Ectodermal cell (in vitro differentiated cells): ENCODE results near the gene CLHC1.
"Not testable (repeated sequence)": the region's sequence is repeated elsewhere in the genome, so short reads cannot be mapped to it uniquely, and the experiment has no call there.

Experiments used
- H3K27ac ChIP-seq: 2 replicates; pipeline ENCODE4 v1.7.0; 2013; ENCODE audit warnings: mild to moderate bottlenecking, low read depth, low read length; ENCODE audit not compliant: insufficient read depth, poor library complexity, severe bottlenecking
- H3K27me3 ChIP-seq: 2 replicates; pipeline ENCODE4 v1.7.0; 2013; ENCODE audit warnings: mild to moderate bottlenecking, low read length; ENCODE audit not compliant: insufficient read depth, control insufficient read depth, poor library complexity, severe bottlenecking
- H3K36me3 ChIP-seq: one replicate; pipeline ENCODE4 v1.7.0; 2013; ENCODE audit warnings: low read length; ENCODE audit not compliant: control insufficient read depth, insufficient read depth
- H3K4me1 ChIP-seq: one replicate; pipeline ENCODE4 v1.7.0; 2013; ENCODE audit warnings: low read length; ENCODE audit not compliant: control insufficient read depth, insufficient read depth
- H3K4me3 ChIP-seq: 2 replicates; pipeline ENCODE4 v1.7.0; 2013; ENCODE audit warnings: low read depth, low read length, control low read depth; ENCODE audit not compliant: insufficient read depth
- H3K9me3 ChIP-seq: 2 replicates; pipeline ENCODE4 v1.7.0; 2013; ENCODE audit warnings: mild to moderate bottlenecking, low read length, moderate library complexity; ENCODE audit not compliant: control insufficient read depth
- WGBS, 2 experiments: methylation state at CpG; one replicate each; pipeline ENCODE4 v1.1.7; 2013; ENCODE audit warnings: missing lambda C conversion rate in 2 of 2; 5-methylcytosine and 5-hydroxymethylcytosine counted together

CLHC1 gene

DNA sequence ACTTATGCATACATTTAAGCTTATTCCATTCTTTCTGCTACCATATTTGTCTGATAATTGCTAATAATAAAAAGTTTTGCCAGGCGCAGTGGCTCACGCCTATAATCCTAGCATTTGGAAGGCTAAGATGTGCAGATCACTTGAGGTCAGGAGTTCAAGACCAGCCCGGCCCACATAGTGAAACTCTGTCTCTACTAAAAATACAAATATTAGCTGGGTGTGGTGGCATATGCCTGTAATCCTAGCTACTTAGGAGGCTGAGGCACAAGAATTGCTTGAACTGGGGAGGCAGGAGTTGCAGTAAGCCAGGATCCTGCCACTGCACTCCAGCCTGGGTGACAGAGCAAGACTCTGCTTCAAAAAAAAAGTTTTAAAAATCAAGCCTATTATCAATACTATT, 27.5 kb upstream of the CLHC1 start:
- not testable (repeated sequence) for H3K4me3 ChIP-seq, H3K27me3 ChIP-seq, H3K4me1 ChIP-seq, H3K27ac ChIP-seq, H3K36me3 ChIP-seq, H3K9me3 ChIP-seq
- WGBS, 2 experiments, result 90 to 96% methylated on average over 3 of the region's 3 CpGs

DNA sequence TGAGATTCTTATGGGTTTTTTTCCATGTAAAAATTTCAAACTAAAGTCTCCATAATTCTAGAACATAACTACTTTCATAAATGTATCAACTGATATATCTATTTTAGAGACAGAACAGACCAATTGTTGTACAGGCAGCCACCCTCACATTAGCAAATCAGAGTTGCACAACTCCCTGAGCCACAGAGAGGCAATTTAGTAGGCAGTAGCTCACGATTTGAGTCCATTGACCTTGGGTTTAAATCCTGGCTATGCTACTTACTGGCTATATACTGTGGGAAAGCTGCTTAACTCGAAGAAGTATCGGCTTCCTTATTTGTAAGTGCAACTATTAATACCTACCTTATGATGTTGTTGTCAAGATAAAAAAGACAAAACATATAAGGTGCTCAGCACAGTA, 20.7 kb upstream of the CLHC1 start:
- H3K9me3 ChIP-seq, result no peaks in the 10 kb centered on the region
- no peak overlapping the region for H3K27ac ChIP-seq
- no peaks in the 10 kb centered on the region for H3K4me1 ChIP-seq
- WGBS, 2 experiments, result 91 to 100% methylated on average over 2 to 3 of the region's 3 CpGs
- no peaks in the 10 kb centered on the region for H3K36me3 ChIP-seq
- no peak overlapping the region for H3K4me3 ChIP-seq
- H3K27me3 ChIP-seq, result no peaks in the 10 kb centered on the region

DNA sequence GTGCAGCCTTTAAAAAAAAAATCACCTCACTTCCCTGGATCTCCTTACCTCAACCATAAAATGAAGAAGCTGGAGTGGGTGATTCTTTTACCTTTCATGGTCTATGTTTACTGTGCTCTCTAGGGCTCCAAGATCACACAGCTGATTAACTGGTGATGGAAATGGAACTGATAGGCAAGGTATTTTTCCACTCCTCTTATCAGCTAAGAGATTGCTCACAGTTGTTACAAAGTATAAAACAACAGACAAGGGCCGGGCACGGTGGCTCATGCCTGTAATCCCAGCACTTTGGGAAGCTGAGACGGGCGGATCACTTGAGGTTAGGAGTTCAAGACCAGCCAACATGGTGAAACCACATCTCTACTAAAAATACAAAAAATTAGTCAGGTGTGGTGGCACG, 14.9 kb upstream of the CLHC1 start:
- 95 to 96% methylated on average over 5 of the region's 5 CpGs for WGBS, 2 experiments
- no peak overlapping the region for H3K4me3 ChIP-seq
- peaks cover 11% of the 10 kb centered on the region for H3K36me3 ChIP-seq
- no peaks in the 10 kb centered on the region for H3K4me1 ChIP-seq
- no peaks in the 10 kb centered on the region for H3K27me3 ChIP-seq
- no peak overlapping the region for H3K27ac ChIP-seq
- H3K9me3 ChIP-seq, result no peaks in the 10 kb centered on the region

DNA sequence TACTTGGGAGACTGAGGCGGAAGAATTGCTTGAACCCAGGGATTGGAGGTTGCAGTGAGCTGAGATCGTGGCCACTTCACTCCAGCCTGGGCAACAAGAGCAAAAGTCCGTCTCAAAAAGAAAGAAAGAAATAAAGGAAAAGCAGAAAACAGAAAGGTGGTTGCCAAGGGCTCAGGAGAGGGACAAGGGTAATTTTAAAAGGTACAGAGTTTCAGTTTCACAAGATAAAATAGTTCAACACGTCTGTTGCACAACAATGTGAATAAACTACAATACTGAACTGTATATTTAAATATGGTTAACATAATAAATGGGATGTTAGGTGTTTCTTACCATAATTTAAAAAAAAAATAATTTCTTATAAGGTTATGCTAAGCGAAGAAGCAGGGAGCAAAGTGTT, 13.3 kb upstream of the CLHC1 start:
- Histone ChIP-seq H3K4me3 (no peak overlapping the region), H3K27me3 (no peaks in the 10 kb centered on the region), H3K4me1 (no peaks in the 10 kb centered on the region), H3K9me3 (no peaks in the 10 kb centered on the region), H3K27ac (no peak overlapping the region), H3K36me3 (peaks cover 11% of the 10 kb centered on the region)
- 89 to 95% methylated on average over 3 to 4 of the region's 5 CpGs for WGBS, 2 experiments

DNA sequence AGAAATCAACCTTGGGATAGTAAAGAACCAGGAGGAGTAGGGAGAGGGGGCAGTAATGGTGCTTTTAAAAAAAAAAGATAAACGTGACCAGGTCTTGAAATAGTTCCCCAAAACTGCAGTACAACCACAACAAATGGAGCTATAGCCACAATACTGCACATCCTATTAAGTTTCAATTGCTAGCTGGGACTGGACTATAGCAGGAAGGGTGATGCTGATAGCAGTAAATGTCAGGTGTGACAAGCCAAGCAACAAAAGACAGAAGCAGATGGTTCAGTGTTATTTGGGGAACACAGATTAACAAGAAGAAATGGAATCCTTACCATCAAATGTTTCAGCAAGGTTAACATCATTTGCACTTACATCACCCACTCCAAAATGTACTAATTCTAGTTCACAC, 10.5 kb upstream of the CLHC1 start:
- H3K27me3 ChIP-seq, result no peaks in the 10 kb centered on the region
- WGBS, 2 experiments, result 79% methylated on average over 1 of the region's 1 CpG; no CpG with 5 or more reads in 1 of the 2 experiments
- H3K36me3 ChIP-seq, result peaks cover 16% of the 10 kb centered on the region
- no peak overlapping the region for H3K27ac ChIP-seq
- H3K4me3 ChIP-seq, result no peak overlapping the region
- H3K9me3 ChIP-seq, result no peaks in the 10 kb centered on the region
- H3K4me1 ChIP-seq, result no peaks in the 10 kb centered on the region

DNA sequence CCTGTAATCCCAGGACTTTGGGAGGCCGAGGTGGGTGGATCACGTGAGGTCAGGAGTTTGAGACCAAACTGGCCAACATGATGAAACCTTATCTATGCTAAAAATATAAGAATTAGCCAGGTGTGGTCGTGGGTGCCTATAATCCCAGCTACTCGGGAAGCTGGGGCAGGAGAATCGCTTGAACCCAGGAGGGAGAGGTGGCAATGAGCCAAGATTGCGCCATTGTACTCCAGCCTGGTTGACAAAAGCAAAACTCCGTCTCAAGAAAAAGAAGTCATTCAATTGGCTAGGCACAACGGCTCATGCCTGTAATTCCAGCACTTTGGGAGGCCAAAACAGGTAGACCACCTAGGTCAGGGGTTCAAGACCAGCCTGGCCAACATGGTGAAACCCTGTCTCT, 9.5 kb upstream of the CLHC1 start:
- not testable (repeated sequence) for H3K9me3 ChIP-seq, H3K4me1 ChIP-seq, H3K27ac ChIP-seq, H3K4me3 ChIP-seq, H3K27me3 ChIP-seq
- 90 to 95% methylated on average over 8 of the region's 8 CpGs for WGBS, 2 experiments
- peaks cover 10% of the 10 kb centered on the region for H3K36me3 ChIP-seq

DNA sequence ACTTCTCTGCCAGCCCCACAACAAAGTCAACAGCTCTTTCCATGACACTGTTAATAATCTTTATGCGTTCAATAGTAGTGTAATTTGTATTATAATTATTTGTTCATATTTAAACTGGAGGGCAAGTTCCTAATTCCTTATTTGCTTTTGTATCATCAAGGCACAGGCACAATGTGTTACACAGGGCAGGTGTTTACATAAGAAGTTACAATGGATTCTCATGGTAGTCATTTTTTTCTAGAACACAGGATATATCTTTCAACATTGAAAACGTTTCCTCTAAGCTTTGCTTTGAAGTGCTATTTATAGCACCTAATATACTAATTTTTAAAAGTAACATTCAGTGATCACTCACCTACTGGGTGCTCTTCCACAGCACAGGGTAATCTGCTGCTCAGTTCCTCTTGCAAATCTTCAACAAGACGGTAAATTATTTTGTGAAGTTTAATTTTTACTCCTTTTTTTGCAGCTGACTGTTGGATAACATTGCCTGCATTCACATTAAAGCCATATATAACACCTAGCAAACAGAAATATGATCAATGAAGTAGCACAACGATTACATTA, 7.6 kb upstream of the CLHC1 start:
- Histone ChIP-seq H3K27me3 (no peaks in the 10 kb centered on the region), H3K36me3 (peaks cover 15% of the 10 kb centered on the region), H3K27ac (no peak overlapping the region), H3K9me3 (no peaks in the 10 kb centered on the region), H3K4me1 (peaks cover under 1% of the 10 kb centered on the region), H3K4me3 (no peak overlapping the region)
- 92 to 93% methylated on average over 2 to 3 of the region's 4 CpGs for WGBS, 2 experiments

DNA sequence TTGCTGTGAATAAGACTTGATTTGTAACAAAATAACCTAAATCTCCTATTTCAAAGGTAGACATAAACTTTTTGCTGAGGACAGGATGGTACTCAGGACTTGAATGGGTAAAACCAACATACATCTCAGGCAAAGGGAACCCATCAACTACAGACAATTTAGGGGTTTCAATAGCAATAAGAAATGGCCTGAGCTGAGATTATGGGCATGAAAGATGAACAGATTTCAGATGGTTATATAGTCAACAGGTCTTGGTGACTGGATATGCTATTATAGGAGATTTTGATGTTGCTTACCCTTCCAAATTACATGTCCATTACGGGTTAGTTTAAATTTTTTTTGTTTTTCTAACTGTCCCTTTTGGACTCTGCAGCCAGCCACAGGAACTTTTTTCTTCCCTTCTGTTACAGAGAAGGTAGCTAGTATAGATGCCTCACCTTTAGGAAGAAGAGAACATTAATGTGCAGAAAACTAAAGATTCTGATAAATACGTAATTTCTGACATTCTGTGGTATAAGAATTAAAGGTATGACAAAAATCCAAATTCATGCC, 5.0 kb upstream of the CLHC1 start:
- 100% methylated on average over 2 of the region's 2 CpGs; no CpG with 5 or more reads in 1 of the 2 experiments for WGBS, 2 experiments
- no peaks in the 10 kb centered on the region for H3K27me3 ChIP-seq
- peaks cover 26% of the 10 kb centered on the region for H3K36me3 ChIP-seq
- H3K27ac ChIP-seq, result no peak overlapping the region
- peaks cover 13% of the 10 kb centered on the region for H3K4me1 ChIP-seq
- H3K4me3 ChIP-seq, result no peak overlapping the region
- H3K9me3 ChIP-seq, result no peaks in the 10 kb centered on the region

DNA sequence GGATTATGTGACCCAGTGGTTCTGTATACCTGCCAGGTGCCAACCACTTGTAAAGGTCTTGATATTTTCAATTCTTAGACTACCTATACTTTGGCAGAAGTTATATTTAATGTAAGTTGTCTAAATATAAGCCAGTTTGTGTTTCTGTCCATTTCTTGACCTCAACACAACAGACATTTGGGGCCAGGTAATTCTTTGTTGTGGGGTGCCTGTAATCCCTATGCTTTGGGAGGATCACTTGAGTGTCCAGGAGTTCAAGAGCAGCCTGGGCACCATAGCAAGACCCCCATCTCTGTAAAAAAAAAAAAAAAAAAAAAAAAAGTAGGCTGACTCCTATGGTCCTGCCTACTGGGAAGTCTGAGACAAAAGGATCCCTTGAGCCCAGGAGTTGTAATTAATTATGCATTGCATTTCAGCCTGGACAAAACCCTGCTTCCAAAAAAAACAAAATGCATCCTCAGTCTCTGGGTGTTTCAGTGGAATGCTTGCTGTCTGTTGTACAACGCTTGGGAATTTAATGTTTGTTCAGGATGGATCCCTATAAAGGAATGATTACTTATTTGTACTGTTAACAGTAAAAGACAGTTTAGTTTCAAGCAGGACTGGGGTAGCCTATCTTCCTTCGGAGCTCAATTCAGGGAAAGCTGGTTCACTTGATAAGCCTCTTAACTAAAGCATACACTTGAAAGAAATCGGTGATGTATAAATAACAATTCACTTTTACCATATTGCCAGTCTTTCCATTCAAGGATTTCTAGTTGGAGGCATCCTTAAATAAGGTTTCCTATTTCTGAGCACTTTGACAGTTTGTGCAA, 3.8 kb upstream of the CLHC1 start:
- Histone ChIP-seq H3K4me1 (peaks cover 16% of the 10 kb centered on the region), H3K27me3 (no peaks in the 10 kb centered on the region), H3K36me3 (peaks cover 26% of the 10 kb centered on the region), H3K4me3 (no peak overlapping the region), H3K9me3 (no peaks in the 10 kb centered on the region), H3K27ac (peak overlapping the region; percentile 38)
- WGBS, 2 experiments, result 89 to 95% methylated on average over 3 of the region's 3 CpGs

DNA sequence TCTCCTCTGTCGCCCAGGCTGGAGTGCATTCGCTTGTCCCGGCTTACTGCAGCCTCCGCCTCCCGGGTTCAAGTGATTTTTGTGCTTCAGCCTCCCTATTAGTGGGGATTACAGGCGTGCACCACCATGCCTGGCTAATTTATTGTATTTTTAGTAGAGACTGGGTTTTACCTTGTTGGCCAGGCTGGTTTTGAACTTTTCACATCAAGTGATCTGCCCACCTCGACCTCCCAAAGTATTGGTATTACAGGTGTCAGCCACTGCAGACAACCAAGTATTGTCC, 1.5 kb upstream of the CLHC1 start:
- H3K4me3 ChIP-seq, result peak overlapping the region; percentile 79
- H3K9me3 ChIP-seq, result no peaks in the 10 kb centered on the region
- no peaks in the 10 kb centered on the region for H3K27me3 ChIP-seq
- H3K4me1 ChIP-seq, result peaks cover 17% of the 10 kb centered on the region
- H3K27ac ChIP-seq, result no peak overlapping the region
- peaks cover 20% of the 10 kb centered on the region for H3K36me3 ChIP-seq
- 74 to 76% methylated on average over 7 of the region's 7 CpGs for WGBS, 2 experiments
